Measurements from ENCODE around the gene WDR13. TPM values are rescaled to one million over a fixed set of nuclear protein-coding genes. Genes with fewer than 3 reads are reported as not detected.
A peak's percentile ranks its signal among the peaks of the same experiment; 100 is the strongest.

WDR13 gene
- total RNA-seq, 2 donors from 2014 or later, result 90.4 to 121 TPM

GRCh38 chrX:48560056-48560455 is 37.2 kb upstream of the WDR13 start:
- Histone ChIP-seq H3K27ac (no peak overlapping the region), H3K9me3 (no peaks in the 10 kb centered on the region), H3K36me3 (no peaks in the 10 kb centered on the region), H3K4me3 (no peak overlapping the region), H3K4me1 (no peaks in the 10 kb centered on the region), H3K27me3 (no peaks in the 10 kb centered on the region), H3K9ac (ENCODE audit: low read depth in 2 of 2, low read length in 2 of 2) (no peak overlapping the region)
- DNase-seq, result no peak
- intact Hi-C loops (cut with DNase I), result no loop called here
- no peak for TF ChIP-seq CTCF (IDR thresholded peaks at IDR 0.05)

GRCh38 chrX:48560681-48561080 is 36.6 kb upstream of the WDR13 start:
- Histone ChIP-seq H3K4me3 (no peak overlapping the region), H3K4me1 (no peaks in the 10 kb centered on the region), H3K36me3 (no peaks in the 10 kb centered on the region), H3K9me3 (no peaks in the 10 kb centered on the region), H3K27ac (no peak overlapping the region), H3K27me3 (no peaks in the 10 kb centered on the region), H3K9ac (ENCODE audit: low read depth in 2 of 2, low read length in 2 of 2) (no peak overlapping the region)
- no peak for DNase-seq
- intact Hi-C loops (cut with DNase I), result no loop called here
- TF ChIP-seq CTCF (IDR thresholded peaks at IDR 0.05), result no peak

- Histone ChIP-seq H3K9me3 (no peaks in the 10 kb centered on the region), H3K9ac (ENCODE audit: low read depth in 2 of 2, low read length in 2 of 2) (no peak overlapping the region), H3K4me3 (no peak overlapping the region), H3K36me3 (no peaks in the 10 kb centered on the region), H3K27me3 (no peaks in the 10 kb centered on the region), H3K27ac (no peak overlapping the region), H3K4me1 (no peaks in the 10 kb centered on the region)
- no peak for DNase-seq
- TF ChIP-seq CTCF (IDR thresholded peaks at IDR 0.05), result no peak
- intact Hi-C loops (cut with DNase I), result no loop called here
Measured at GRCh38 chrX:48569958-48570357, 27.3 kb upstream of the WDR13 start.

- H3K27me3 ChIP-seq, result no peaks in the 10 kb centered on the region
- intact Hi-C loops (cut with DNase I), result no loop called here
- no peaks in the 10 kb centered on the region for H3K4me1 ChIP-seq
- no peaks in the 10 kb centered on the region for H3K9me3 ChIP-seq
- no peak for TF ChIP-seq CTCF (IDR thresholded peaks at IDR 0.05)
- peak overlapping the region; percentile 92 for H3K27ac ChIP-seq
- H3K4me3 ChIP-seq, result peak overlapping the region; percentile 60
- peak overlapping the region; percentile 41 to 82 for H3K9ac ChIP-seq (ENCODE audit: low read depth in 2 of 2, low read length in 2 of 2)
- DNase-seq, result peak; percentile 28
- H3K36me3 ChIP-seq, result no peaks in the 10 kb centered on the region
Measured at GRCh38 chrX:48573690-48574269, 23.5 kb upstream of the WDR13 start.

GRCh38 chrX:48574270-48575266 is 22.7 kb upstream of the WDR13 start, which contains the start of gene RBM3:
Gene RBM3 (plus strand): TSS chrX:48574484. CDS start chrX:48575181, 697 bp downstream.
- peak within 1 kb of the TSS; percentile 60 for H3K4me3 ChIP-seq
- peak; percentile 94 for DNase-seq
- H3K36me3 ChIP-seq, result no peaks in the 10 kb centered on the region
- no peak for TF ChIP-seq CTCF (IDR thresholded peaks at IDR 0.05)
- H3K9me3 ChIP-seq, result no peaks in the 10 kb centered on the region
- H3K27ac ChIP-seq, result peak within 1 kb of the TSS; percentile 92
- H3K27me3 ChIP-seq, result no peaks in the 10 kb centered on the region
- H3K4me1 ChIP-seq, result no peaks in the 10 kb centered on the region
- intact Hi-C loops (cut with DNase I), result no loop called here
- peak within 1 kb of the TSS; percentile 82 to 92 for H3K9ac ChIP-seq (ENCODE audit: low read depth in 2 of 2, low read length in 2 of 2)

All from colonic mucosa (tissue), 4 donors.